Thyroid gland (tissue), 4 donors: ENCODE results near the gene GLYR1. TPM values are rescaled to one million over a fixed set of nuclear protein-coding genes. Genes with fewer than 3 reads are reported as not detected.

Source experiments
- DNase-seq, 2 donors: peaks; one replicate each; pipeline ENCODE4 v3.0.0-alpha.2; 2019
- H3K27ac ChIP-seq, 3 donors: fragments of 200-600 bp; sonication (generic); 1 replicate in 2 of 3; 2 replicates in 1 of 3; pipeline ENCODE4 v1.5.1; 2016 to 2019; ENCODE audit warnings: mild to moderate bottlenecking in 1 of 3, moderate library complexity in 1 of 3
- H3K27me3 ChIP-seq: fragments of 200-600 bp; sonication (generic); one replicate; pipeline ENCODE4 v1.5.1; 2019
- H3K36me3 ChIP-seq, 2 donors: fragments of 200-600 bp; sonication (generic); one replicate each; pipeline ENCODE4 v1.5.1; 2016 to 2019
- H3K4me1 ChIP-seq, 2 donors: fragments of 200-600 bp; sonication (generic); one replicate each; pipeline ENCODE4 v1.5.1; 2017 to 2019
- H3K4me3 ChIP-seq, 3 donors: fragments of 200-600 bp; sonication (generic); replicated peaks in 1 of 3; 1 replicate in 2 of 3; 2 replicates in 1 of 3; pipeline ENCODE4 v1.5.1; 2016; ENCODE audit warnings: mild to moderate bottlenecking in 1 of 3
- H3K9me3 ChIP-seq: fragments of 200-600 bp; sonication (generic); one replicate; pipeline ENCODE4 v1.5.1; 2017
- POLR2A ChIP-seq, 2 donors: fragments of 450-650 bp; IDR thresholded peaks; one replicate each; pipeline ENCODE4 v1.6.1; 2017; ENCODE audit warnings: antibody characterized with exemption in 2 of 2, mild to moderate bottlenecking in 2 of 2, moderate library complexity in 1 of 2
- WGBS, 2 donors: methylation state at CpG; one replicate each; pipeline ENCODE4 v1.1.5; 2017; 5-methylcytosine and 5-hydroxymethylcytosine counted together
- intact Hi-C: fragments of 100-400 bp; cut with DNase I; formaldehyde crosslinking; loops from one replicate; pipeline ENCODE4 v1.15.1; 2023
- total RNA-seq, 4 donors: library from RNA; depleted of rRNA; stranded (reverse); fragments of >200 nt; gene quantifications; one replicate each; pipeline ENCODE4 v1.2.3, GENCODE V29; 2016
- TF ChIP-seq, protein P1 (sequence below), 6 experiments: fragments of 200-600 bp in 3 of 6; fragments of 450-650 bp in 3 of 6; sonication (generic) in 3 of 6; IDR thresholded peaks; one replicate each; pipeline ENCODE4 v1.5.1; 2016 to 2019; ENCODE audit warnings: antibody characterized with exemption in 6 of 6, mild to moderate bottlenecking in 2 of 6, inconsistent platforms in 1 of 6, moderate library complexity in 1 of 6

The GLYR1 gene
- total RNA-seq, 4 donors from 2014 or later: 43.1 to 89.2 (median 75.5) TPM

DNA sequence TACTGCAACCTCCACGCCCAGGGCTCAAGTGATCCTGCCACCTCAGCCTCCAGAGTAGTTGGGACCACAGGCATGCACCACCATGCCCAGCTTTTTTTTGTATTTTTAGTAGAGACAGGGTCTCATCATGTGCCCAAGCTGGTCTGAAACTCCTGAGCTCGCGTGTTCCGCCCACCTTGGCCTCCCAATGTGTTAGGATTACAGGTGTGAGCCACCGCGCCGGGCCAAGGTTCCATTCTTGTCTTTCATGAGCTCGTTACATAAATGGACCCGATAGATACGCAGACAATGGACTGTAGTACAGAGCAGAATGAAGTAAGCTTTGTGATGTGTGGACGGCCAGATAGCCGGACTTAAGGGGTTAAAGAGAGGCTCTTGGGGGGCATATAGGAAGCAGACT, 19.5 kb upstream of the GLYR1 start:
- Histone ChIP-seq H3K27ac (no peak overlapping the region), H3K9me3 (no peaks in the 10 kb centered on the region), H3K27me3 (no peaks in the 10 kb centered on the region), H3K4me3 (no peak overlapping the region), H3K4me1 (peaks cover 26 to 34% of the 10 kb centered on the region in 2 donors), H3K36me3 (peaks cover 12 to 20% of the 10 kb centered on the region in 2 donors)
- no peak for DNase-seq
- WGBS, 2 donors: 98 to 99% methylated on average over 12 of the region's 12 CpGs
- TF ChIP-seq POLR2A (IDR thresholded peaks at IDR 0.05): no peak
- TF ChIP-seq, protein P1, sequence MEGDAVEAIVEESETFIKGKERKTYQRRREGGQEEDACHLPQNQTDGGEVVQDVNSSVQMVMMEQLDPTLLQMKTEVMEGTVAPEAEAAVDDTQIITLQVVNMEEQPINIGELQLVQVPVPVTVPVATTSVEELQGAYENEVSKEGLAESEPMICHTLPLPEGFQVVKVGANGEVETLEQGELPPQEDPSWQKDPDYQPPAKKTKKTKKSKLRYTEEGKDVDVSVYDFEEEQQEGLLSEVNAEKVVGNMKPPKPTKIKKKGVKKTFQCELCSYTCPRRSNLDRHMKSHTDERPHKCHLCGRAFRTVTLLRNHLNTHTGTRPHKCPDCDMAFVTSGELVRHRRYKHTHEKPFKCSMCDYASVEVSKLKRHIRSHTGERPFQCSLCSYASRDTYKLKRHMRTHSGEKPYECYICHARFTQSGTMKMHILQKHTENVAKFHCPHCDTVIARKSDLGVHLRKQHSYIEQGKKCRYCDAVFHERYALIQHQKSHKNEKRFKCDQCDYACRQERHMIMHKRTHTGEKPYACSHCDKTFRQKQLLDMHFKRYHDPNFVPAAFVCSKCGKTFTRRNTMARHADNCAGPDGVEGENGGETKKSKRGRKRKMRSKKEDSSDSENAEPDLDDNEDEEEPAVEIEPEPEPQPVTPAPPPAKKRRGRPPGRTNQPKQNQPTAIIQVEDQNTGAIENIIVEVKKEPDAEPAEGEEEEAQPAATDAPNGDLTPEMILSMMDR (IDR thresholded peaks at IDR 0.05): no peak
- intact Hi-C loops: no loop called here

DNA sequence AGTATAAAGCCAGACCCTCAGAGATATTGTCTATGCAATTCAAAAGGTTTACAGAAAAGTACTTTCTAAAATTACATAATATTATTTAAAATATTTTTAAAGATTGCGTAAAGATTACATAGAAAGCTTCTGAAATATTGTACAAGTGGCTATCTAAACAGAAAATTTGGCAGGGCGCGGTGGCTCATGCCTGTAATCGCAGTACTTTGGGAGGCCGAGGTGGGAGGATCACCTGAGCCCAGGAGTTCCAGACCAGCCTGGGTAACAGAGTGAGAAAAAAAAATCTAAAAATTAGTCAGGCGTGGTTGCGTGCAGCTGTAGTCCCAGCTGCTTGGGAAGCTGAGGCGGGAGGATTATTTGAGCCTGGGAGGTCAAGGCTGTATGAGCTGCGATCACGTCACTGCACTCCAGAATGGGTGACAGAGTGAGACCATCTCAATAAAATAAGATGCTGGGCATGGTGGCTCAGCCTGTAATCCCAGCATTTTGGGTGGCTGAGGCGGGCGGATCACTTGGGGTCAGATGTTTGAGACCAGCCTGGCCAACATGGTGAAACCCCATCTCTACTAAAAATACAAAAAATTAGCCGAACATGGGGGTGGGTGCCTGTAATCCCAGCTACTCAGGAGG, 18.3 kb upstream of the GLYR1 start:
- Histone ChIP-seq H3K4me1 (peaks cover 25 to 30% of the 10 kb centered on the region in 2 donors), H3K4me3 (no peak overlapping the region), H3K27ac (no peak overlapping the region), H3K9me3 (no peaks in the 10 kb centered on the region), H3K27me3 (no peaks in the 10 kb centered on the region), H3K36me3 (peaks cover 14 to 21% of the 10 kb centered on the region in 2 donors)
- intact Hi-C loops: no loop called here
- 97% methylated on average over 13 of the region's 13 CpGs for WGBS, 2 donors
- no peak for DNase-seq
- TF ChIP-seq, protein P1 (IDR thresholded peaks at IDR 0.05): no peak
- TF ChIP-seq POLR2A (IDR thresholded peaks at IDR 0.05): no peak

DNA sequence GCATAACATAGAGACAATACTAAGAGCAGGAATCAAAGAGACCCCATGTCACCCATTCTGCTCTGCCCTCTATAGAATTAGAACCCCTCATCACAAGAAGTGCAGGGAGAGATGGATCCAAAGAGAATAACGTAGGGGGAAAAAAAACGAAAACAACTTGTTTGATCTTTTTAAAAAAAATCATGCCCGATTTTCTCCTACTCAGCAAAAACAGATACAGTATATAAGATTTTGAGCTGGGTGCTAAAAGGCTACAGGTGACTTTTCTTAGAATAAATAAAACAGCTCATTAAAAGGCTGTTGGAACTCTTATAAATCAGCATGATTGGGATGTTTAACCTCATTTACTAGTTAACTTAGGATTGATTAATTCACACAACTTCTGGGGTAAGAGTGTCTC, 17.6 kb upstream of the GLYR1 start:
- intact Hi-C loops: no loop called here
- peaks cover 18 to 24% of the 10 kb centered on the region in 2 donors for H3K4me1 ChIP-seq
- no peak overlapping the region for H3K27ac ChIP-seq
- H3K4me3 ChIP-seq: no peak overlapping the region
- no peaks in the 10 kb centered on the region for H3K9me3 ChIP-seq
- 89 to 90% methylated on average over 3 of the region's 3 CpGs for WGBS, 2 donors
- TF ChIP-seq POLR2A (IDR thresholded peaks at IDR 0.05): no peak
- TF ChIP-seq, protein P1 (IDR thresholded peaks at IDR 0.05): no peak
- peaks cover 21 to 23% of the 10 kb centered on the region in 2 donors for H3K36me3 ChIP-seq
- H3K27me3 ChIP-seq: no peaks in the 10 kb centered on the region
- DNase-seq: no peak

DNA sequence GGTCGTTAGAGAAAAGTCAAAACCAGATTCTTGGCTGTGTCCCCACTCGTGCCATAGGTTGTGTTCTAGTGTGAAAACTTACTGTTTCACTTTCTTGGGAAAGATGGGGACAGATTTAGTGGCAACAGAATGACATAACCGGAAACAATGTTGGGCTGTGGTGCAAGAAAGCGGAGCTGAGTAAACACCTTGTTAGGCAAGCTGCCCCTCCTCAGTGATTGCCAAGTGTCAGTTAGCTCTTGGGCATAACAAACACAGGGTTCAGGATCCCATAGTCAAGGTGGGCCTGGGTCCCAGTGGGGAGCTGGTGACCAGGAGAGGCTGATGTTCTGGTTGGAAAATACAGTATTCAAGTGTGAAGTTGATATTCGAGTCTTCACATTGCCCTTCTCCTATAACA, 15.6 kb upstream of the GLYR1 start:
- 83 to 85% methylated on average over 5 of the region's 5 CpGs for WGBS, 2 donors
- TF ChIP-seq, protein P1 (IDR thresholded peaks at IDR 0.05): no peak
- TF ChIP-seq POLR2A (IDR thresholded peaks at IDR 0.05): no peak
- Histone ChIP-seq H3K9me3 (no peaks in the 10 kb centered on the region), H3K36me3 (peaks cover 38 to 39% of the 10 kb centered on the region in 2 donors), H3K27me3 (no peaks in the 10 kb centered on the region), H3K4me1 (peaks cover 3 to 5% of the 10 kb centered on the region in 2 donors), H3K27ac (no peak overlapping the region), H3K4me3 (no peak overlapping the region)
- DNase-seq: no peak
- intact Hi-C loops: no loop called here

DNA sequence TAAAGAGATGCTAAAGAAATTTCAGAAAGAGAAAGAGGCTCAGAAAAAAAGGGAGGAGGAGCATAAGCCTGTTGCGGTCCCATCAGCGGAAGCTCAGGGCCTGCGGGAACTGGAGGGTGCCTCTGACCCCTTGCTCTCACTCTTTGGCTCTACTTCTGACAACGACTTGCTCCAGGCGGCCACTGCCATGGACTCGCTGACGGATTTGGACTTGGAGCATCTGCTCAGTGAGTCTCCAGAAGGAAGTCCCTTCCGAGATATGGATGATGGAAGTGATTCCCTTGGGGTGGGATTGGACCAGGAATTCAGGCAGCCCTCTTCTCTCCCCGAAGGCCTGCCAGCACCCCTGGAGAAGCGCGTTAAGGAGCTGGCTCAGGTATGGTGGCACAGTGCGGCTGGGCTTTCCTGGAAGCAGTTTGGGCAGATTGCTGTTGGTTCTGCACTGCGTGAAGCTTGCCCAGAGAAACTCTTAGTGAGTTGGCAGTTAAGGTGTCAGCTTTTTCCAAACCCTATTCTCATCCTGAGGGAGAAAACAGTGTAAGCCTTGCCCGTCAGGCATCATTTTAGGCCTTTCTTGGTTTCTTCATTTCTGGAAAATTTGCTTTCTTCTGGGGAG, 13.7 kb upstream of the GLYR1 start:
- intact Hi-C loops: no loop called here
- peaks cover 39 to 46% of the 10 kb centered on the region in 2 donors for H3K36me3 ChIP-seq

More for the DNA sequence above, 13.7 kb upstream of the GLYR1 start:
- Histone ChIP-seq H3K27me3 (no peaks in the 10 kb centered on the region), H3K9me3 (no peaks in the 10 kb centered on the region), H3K4me3 (no peak overlapping the region), H3K4me1 (no peaks in the 10 kb centered on the region), H3K27ac (no peak overlapping the region)
- TF ChIP-seq POLR2A (IDR thresholded peaks at IDR 0.05): no peak
- TF ChIP-seq, protein P1 (IDR thresholded peaks at IDR 0.05): no peak
- no peak for DNase-seq
- 91 to 95% methylated on average over 14 of the region's 14 CpGs for WGBS, 2 donors
